Fibroblast of skin of back (primary cell): ENCODE results near the gene PPP4R3C. TPM values are rescaled to one million over a fixed set of nuclear protein-coding genes. Genes with fewer than 3 reads are reported as not detected.
"Not testable (repeated sequence)": the region's sequence is repeated elsewhere in the genome, so short reads cannot be mapped to it uniquely, and the experiment has no call there.

Source experiments
- DNase-seq: peaks from one replicate; pipeline ENCODE4 v3.0.0-alpha.2; 2013
- polyA plus RNA-seq, 2 experiments: library from polyadenylated mRNA; unstranded; fragments of 120-200 nt; gene quantifications; one replicate each; pipeline ENCODE4 v1.2.1, GENCODE V29; 2013; ENCODE audit not compliant: insufficient read length in 2 of 2

The PPP4R3C gene
- polyA plus RNA-seq (2013, experiment 1 of 2; ENCODE audit: insufficient read length) = not detected
- not detected for polyA plus RNA-seq (2013, experiment 2 of 2; ENCODE audit: insufficient read length)

GRCh38 chrX:27463187-27463586 lies at the start of gene PPP4R3C:
PPP4R3C (minus strand) TSS chrX:27463341; CDS start chrX:27463296, 45 bp downstream.
- DNase-seq = no peak

- no peak for DNase-seq
These were observed 28.3 kb upstream of the PPP4R3C start for GRCh38 chrX:27491397-27491796.

- DNase-seq = no peak
These were observed 2.9 kb upstream of the PPP4R3C start for GRCh38 chrX:27466051-27466450.

- no peak for DNase-seq
These were observed 1.9 kb upstream of the PPP4R3C start for GRCh38 chrX:27465036-27465435.

- DNase-seq = not testable (repeated sequence)
These were observed 4.0 kb downstream of the PPP4R3C start for GRCh38 chrX:27459129-27459528.

- not testable (repeated sequence) for DNase-seq
These were observed 4.6 kb downstream of the PPP4R3C start for GRCh38 chrX:27458544-27458943.

GRCh38 chrX:27451324-27451723 lies 11.8 kb downstream of the PPP4R3C start:
- DNase-seq = no peak

GRCh38 chrX:27446423-27446822 lies 16.7 kb downstream of the PPP4R3C start:
- DNase-seq = no peak

- DNase-seq = no peak
These were observed 17.7 kb downstream of the PPP4R3C start for GRCh38 chrX:27445438-27445837.

GRCh38 chrX:27444093-27444908 lies 18.8 kb downstream of the PPP4R3C start:
- peak; percentile 32 for DNase-seq

- not testable (repeated sequence) for DNase-seq
These were observed 20.7 kb downstream of the PPP4R3C start for GRCh38 chrX:27442392-27442791.

GRCh38 chrX:27439771-27440170 lies 23.4 kb downstream of the PPP4R3C start:
- DNase-seq = no peak

GRCh38 chrX:27438937-27439336 lies 24.2 kb downstream of the PPP4R3C start:
- no peak for DNase-seq

GRCh38 chrX:27435031-27435430 lies 28.1 kb downstream of the PPP4R3C start:
- DNase-seq = no peak
